DMS114 treated with DMSO at 0.1 percent for 48 hours (cell line): ENCODE data around the gene PLEKHO2.
"Not testable (repeated sequence)": the region's sequence is repeated elsewhere in the genome, so short reads cannot be mapped to it uniquely, and the experiment has no call there.

Experiments
- DNase-seq: peaks from one replicate; lab custom pipeline; 2025; ENCODE audit not compliant: unreplicated experiment; lab: John Stamatoyannopoulos, UW

PLEKHO2 gene, protein sequence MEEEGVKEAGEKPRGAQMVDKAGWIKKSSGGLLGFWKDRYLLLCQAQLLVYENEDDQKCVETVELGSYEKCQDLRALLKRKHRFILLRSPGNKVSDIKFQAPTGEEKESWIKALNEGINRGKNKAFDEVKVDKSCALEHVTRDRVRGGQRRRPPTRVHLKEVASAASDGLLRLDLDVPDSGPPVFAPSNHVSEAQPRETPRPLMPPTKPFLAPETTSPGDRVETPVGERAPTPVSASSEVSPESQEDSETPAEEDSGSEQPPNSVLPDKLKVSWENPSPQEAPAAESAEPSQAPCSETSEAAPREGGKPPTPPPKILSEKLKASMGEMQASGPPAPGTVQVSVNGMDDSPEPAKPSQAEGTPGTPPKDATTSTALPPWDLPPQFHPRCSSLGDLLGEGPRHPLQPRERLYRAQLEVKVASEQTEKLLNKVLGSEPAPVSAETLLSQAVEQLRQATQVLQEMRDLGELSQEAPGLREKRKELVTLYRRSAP

DNA sequence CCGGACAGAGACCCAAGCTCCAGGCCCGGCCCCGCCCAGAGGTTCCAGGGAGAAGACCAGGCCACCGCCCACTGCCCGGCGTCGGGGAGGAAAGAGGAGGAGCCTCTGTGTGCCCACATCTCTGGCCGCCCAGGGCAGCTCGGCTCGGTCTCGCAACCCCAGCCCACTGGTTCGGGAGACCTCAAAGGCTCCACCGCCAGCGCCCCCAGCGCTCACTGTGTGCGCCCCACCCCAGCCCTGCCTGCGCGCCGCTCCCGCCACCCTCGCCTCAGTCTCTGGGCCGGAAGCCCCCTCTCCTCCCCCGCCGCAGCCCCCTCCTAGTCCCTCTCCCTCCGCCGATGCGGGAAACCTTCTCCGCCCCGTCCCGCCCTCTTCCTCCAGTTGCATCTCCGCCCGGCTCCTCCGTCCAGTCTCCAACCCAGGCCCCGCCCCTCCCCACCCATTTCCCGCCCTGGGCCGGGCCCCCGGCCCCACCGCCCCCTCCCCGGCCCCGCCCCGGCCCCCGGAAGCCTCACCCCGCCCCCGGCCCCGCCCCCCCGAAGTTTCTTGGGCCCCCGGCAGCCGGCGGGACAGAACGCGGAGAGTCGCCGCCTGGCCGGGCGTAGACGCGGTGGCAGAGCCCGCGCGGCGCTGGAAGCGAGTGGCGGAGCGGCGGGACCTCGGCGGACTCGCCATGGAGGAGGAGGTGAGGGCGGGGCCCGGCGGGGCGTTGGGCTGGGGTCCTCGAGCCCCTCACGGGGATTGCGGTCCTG, at the start of gene PLEKHO2:
TSS of gene PLEKHO2 (plus strand) at position 572 of the 752 bp plus-strand sequence. CDS start at position 674, 102 bp downstream.
- DNase-seq, result peak; percentile 91

DNA sequence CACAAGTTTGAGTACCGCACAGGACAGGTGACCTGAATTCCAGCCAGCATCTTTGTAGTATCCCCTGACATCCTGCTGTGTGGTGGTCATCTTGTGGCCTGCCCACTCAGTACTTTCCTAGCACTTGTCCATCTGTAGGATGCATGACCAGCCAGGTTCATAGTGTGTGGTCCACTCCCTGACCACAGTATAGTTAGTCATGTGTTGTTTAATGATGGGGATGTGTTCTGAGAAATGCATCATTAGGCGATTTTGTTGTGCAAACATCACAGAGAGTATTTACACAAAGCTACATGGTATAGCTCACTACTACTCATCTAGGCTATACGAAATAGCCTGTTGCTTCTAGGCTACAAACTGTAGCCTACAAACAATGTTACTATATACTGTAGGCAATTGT, 49.4 kb upstream of the PLEKHO2 start:
- DNase-seq, result no peak

DNA sequence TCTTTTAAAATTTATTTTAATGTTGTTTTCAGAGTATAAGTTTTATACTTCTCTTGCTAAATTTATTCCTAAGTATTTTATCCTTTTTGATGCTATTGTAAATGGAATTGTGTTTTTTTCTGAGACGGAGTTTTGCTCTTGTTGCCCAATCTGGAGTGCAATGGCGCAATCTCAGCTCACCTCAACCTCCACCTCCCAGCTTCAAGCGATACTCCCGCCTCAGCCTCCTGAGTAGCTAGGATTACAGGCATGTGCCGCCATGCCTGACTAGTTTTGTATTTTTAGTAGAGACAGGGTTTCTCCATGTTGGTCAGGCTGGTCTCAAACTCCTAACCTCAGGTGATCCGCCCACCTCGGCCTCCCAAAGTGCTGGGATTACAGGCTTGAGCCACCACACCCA, 46.4 kb upstream of the PLEKHO2 start:
- not testable (repeated sequence) for DNase-seq

DNA sequence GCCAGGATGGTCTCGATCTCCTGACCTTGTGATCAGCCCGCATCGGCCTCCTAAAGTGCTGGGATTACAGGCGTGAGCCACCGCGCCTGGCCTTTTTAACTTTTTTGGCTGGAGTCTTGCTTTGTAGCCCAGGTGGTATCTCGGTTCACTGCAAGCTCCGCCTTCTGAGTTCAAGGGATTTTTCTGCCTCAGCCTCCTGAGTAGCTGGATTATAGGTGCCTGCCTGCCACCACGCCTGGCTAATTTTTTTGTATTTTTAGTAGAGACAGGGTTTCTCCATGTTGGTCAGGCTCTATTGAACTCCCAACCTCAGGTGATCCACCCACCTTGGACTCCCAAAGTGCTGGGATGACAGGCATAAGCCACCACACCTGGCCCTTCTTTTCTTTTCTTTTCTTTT, 45.8 kb upstream of the PLEKHO2 start:
- DNase-seq, result not testable (repeated sequence)

DNA sequence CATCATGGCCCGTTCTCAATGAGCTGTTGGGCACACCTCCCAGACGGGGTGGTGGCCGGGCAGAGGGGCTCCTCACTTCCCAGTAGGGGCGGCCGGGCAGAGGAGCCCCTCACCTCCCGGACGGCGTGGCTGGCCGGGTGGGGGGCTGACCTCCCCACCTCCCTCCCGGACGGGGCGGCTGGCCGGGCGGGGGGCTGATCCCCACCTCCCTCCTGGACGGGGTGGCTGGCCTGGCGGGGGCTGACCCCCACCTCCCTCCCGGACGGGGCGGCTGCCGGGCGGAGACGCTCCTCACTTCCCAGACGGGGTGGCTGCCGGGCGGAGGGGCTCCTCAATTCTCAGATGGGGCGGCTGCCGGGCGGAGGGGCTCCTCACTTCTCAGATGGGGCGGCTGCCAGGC, 42.8 kb upstream of the PLEKHO2 start:
- not testable (repeated sequence) for DNase-seq

DNA sequence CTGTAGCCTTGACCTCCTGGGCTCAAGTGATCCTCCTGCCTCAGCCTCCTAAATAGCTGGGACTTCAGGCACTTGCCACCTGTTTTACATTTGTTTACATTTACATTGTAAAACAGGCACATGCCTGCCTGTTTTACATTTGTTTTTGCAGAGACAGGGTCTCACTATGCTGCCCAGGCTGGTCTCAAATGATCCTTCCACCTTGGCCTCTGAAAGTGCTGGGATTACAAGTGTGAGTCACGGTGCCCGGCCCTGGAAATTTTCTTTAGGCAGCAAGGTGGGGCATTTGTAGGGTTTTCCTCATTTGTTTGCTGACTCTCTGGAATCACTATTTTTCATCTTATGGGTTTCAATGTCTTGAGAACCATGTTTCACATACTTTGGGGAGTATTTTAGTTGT, 41.2 kb upstream of the PLEKHO2 start:
- no peak for DNase-seq

DNA sequence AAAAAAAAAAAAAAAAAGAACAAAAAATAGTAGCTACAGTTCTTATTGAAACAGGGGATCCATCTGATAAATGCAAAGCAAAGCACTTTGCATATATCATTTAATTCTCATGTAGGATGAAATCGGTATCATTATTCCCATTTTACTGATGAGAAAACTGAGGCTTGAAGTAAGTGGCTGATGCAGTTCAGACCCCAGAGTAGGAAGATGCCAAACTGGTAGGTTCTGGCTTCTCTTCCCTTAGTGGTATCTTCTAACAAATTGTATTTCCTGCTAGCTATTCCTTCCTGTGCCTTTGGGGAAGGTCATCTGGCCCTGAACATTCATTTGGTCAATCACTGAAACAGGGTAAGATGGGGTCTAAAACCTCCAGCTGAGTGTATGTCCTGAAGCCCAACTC, 38.2 kb upstream of the PLEKHO2 start:
- DNase-seq, result no peak

DNA sequence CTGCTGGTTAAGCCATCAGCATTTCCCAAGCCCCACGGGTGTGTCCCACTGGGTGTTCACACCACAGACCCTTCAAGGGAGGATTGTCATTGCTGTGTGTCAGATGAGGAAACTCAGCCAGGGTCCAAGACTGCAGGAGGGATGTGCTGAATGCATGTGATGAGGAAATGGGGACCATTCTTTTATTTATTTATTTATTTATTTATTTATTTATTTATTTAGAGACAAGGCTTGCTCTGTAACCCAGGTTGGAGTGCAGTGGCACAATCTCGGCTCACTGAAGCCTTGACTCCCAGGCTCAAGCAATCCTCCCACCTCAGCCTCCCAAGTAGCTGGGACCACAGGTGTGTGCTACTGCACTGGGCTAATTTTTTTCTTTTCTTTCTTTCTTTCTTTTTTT, 37.1 kb upstream of the PLEKHO2 start:
- DNase-seq, result no peak

DNA sequence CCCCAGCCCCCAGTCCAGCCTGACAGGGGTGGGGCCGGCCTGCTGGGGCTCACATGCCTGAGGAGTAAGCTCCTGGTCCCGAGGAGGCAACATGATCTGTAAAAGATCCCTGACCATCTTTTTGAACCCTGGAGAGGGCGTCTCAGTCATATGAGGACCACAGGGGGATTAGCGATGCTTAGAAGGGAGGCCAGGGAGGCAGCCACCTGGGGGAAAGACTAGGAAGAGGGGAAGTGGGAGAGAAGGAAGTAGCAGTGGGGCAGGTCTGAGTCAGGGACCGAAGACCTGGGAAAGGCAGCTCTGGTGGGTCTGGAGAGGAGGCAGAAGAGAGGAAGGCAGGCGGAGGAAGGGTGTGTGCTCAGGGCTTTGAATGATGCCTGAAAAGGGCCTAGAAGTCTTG, 35.2 kb upstream of the PLEKHO2 start:
- DNase-seq, result no peak

DNA sequence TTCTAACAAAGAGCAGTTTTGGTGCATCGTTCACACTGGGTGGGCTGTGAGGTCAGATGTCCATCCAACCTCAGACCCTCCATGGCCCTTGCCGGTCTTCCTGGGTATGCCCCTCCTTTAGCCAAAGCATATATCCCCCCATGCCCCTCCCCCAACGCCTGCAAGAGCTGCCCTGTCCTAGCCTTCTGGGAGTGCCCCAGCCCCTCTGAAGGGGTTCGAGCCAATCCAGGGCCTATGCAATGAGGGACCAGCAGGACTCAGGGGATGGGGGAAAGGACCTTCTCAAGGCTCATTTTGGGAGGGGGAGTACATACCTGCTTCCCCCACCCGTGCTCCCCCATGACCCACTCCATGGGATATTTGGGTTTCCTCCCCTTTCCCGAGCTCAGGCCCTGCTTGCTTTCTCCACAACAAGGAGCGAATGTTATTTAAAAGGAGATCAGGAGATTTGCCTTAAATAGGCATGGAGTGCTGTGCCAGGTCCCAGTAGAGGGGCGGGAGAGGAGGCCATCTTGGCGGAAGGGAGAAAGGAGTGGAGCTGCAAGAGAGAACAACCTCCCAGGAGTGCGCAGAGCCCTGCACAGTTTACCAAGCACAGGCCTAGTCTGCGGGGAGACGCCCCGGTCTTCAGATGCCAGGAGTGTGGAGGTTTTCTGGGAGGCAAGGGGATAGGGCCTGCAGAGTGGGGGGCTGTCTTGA, 34.5 kb upstream of the PLEKHO2 start:
- DNase-seq, result no peak

DNA sequence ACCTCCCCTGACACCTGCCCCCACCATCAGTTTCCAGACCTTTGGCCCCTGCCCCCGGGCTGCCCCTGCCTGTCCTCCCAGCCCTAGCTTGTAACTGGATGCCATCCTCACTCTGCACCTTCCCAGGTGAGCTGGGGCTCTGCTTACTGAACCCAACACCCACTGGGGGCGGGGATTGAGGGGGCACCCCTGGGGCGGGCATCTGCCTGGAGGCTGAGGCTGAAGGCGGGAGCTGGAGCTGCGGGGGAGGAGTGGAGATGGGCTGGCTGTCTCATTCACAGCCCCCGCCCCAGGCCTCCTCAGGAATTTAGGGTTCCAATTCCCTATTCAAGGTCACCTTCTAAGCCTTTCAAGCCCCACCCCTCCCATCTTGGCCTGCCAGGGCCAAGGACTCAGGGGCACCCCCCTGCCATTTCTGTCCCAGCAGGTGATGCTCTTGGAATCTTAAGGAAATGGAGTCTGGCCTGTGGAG, 33.9 kb upstream of the PLEKHO2 start:
- DNase-seq, result no peak

DNA sequence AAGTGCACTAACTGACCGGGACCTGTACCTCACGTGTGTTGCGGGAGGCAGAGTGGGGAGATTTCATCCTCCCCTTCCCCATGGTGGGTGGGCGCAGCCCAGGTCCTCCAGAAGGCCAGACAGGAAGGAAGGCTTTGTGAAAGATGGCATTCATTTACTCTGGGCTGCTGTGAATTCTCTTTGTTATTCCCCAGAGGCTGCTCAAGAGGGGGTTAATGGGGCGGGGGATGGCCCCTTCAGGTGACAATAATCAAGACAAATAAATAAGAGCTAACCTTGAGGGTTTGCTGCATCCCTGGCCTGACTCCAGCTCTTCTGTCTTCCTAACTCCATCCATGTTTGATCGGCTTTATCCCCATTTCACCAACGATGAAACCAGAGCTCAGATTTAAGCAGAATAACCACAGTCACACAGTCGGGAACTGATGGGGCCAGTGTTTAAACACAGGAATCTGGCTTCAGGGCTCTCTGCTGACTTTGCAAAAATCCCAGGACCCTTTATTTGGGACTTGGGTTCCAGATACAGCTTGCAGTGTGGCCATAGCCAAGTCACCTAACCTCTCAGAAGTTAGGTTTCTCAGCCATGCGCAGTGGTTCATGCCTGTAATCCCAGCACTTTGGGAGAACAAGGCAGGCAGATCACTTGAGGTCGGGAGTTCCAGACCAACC, 32.8 kb upstream of the PLEKHO2 start:
- no peak for DNase-seq

DNA sequence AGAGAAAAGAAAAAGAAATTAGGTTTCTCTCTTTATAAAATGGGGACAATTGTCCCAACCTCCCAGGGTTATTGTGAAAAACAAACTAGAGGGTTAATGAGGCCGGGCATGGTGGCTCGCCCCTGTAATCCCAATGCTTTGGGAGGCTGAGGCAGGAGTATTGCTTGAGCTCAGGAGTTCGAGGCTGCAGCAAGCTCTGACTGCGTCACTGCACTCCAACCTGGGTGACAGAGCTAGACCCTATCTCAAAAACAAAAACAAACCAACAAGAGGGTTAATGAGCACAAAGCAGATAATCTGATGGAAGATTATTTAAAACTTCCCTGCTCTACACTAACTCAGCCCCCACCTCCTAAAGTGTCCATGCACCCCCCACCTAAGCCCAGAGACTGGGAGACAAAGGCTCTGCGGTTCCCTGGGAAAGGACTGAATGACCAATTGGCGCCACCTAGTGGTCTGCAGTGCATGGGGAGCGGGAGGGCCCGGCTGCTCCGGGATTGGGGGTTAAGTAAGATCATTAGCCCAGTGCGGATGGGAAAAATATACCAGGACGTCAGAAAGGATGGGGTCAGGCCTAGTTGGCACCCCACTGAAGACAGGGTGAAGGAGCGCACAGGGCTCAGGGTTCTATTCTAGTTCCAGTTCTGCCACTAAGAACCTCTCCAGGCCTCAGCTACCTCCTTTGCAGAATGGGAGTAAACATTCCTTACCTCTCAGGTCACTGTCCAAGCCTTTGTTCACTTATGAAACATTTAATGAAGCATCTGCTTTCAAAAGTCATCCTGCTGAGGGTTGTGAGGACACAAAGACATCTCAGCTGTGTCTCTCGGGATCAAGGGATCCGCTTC, 31.8 kb upstream of the PLEKHO2 start:
- peak; percentile 88 for DNase-seq

DNA sequence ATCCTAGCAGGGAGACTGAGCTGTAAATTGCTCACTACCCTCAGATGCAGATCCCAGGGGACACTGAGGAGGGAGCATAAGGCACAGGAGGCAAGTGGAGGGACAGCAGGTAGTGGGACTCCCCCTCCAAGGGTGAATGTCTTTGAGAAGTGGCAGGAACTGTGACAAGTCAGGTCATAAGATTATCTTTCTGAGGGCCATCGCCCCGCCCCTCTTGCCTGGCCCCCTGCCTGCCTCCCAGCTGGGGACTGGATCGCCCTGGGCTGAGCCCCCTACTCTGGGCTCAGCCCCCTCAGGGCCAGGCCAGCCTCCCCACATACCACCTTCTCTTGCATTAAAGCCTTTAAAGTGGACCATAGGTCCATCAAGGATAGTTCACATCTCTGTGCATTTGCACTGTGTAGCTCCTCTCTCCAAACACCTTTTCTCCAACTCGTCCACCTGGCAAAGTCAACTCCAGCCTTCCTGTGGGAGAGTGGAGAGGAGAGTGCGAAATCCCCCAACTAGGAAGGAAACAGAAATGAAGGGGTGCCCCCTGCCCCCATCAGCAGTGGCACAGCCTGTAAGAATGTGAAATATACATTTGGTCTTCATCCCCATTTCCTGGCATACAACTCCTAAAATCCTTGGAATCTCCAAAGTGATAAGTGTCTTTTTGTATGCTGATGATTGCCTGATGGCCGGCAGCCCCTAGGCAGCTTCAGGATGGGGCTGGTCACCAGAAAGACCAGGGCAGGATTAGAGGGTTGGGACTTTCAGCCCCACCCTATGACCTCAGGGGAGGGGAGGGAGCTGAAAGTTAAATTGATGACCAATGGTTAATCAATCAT, 31.0 kb upstream of the PLEKHO2 start:
- DNase-seq, result no peak

DNA sequence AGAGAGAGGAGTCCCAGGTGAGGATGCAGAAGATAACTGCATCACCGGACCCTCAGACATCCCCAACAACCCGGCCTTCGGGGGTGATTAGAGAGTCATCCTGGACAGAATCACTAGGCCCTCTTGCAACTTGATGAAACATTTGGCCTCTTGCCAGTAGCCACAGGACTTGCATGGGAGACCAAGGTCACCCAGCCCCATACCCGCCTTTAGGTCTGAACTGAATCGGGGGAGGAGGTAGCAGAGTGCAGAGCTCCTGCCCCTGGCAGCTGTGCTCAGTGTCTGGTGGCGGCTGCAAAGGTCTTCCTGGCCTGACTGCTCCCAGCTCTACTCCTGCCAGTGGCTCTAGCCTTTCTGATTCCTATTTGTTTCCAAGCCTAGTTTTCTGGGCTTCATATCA, 28.6 kb upstream of the PLEKHO2 start:
- no peak for DNase-seq

DNA sequence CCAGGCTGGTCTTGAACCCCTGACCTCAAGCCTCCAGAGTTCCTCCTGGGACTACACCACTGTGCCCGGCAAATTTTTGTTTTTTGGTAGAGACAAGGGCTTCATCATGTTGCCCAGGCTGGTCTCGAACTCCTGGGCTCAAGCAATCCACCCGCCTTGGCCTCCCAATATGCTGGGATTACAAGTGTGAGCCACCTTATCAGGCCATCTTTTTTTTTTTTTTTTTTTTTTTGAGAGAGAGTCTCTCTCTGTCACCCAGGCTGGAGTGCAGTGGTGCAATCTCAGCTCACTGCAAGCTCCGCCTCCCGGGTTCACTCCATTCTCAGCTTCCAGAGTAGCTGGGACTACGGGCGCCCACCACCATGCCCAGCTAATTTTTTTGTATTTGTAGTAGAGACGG, 27.4 kb upstream of the PLEKHO2 start:
- DNase-seq, result not testable (repeated sequence)

DNA sequence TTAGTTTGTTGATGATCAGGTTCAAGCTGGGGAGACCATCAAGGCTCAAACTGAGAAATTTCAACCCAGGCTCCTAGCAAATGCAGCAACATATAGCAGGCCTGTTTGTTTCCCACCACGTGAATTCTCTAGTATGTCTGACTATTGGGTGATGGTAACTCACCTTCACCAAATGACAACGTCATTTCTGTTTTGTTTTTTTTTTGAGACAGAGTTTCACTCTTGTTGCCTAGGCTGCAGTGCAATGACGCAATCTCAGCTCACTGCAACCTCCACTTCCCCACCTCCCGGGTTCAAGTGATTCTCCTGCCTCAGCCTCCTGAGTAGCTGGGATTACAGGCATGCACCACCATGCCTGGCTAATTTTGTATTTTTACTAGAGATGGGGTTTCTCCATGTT, 26.8 kb upstream of the PLEKHO2 start:
- DNase-seq, result not testable (repeated sequence)

DNA sequence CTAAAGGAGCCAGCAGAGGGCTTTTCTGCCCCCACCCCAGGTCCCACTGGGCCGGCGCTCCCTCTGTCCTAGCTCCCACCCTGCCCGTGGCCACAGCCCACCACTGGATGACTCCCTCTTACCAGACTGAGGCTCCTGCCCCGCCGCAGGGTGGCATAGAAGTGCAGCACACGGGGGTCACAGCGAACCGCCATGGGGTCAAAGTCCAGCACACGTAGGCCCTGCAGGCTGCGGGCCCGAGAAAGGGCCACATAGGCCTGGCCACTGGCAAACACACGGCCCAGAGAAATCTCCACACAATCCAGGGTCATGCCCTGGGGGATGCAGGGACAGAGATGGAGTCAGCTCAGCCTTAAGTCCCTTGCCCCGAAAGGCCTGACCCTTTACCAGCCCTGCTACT, 25.3 kb upstream of the PLEKHO2 start:
- DNase-seq, result no peak

DNA sequence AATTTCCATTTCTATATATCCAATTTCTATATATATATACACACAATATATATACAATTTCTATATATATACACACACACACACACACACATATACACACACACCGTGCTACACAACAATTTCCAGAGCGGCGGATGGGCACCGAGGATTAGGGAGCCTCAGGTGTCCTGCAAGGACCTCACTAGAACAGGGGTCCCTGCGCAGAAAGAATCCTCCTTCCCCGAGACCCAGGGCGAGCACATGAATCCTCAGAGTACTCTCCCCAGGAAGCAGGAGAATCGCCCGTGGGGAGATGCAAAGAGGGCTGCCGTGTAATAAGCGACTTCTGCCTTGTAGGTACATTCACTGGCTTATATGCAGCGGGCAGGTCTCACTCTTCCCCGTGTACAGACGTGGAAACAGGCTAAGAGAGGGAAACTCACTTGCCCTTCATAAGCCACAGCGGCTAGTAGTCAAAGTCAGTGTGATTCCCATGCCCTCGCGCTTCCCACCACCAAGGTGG, 16.7 kb upstream of the PLEKHO2 start:
- DNase-seq, result no peak
